HG03108 (cell line): ENCODE measurements around the gene CFAP119.

Experiments used
- ATAC-seq: cut with Tn5 transposase; IDR thresholded peaks from one replicate; pipeline ENCODE4 v1.9.1; 2021; ENCODE audit warnings: moderate library complexity; ENCODE audit not compliant: unreplicated experiment

The CFAP119 gene

DNA sequence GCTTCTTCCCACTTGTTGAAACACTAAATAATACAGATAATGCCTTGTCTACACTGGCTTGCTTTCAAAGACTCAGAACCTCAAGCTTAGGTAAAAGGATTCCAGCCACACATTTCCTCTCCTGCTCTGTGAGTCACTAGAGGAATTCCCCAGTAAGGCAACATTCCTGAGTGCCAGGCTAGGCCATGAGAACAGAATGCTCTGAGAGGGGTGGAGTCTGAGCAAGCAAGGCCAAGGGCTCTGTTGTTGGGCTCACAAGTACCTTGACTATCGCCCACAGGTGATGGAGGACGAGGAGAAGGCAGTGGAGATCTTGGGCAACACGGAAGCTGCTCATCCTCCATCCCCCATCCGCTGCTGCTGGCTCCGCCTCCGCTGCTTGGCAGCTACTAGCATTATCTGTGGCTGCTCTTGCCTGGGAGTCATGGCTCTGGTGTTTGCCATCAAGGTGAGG lies 20.4 kb downstream of the CFAP119 start:
- ATAC-seq = no peak

DNA sequence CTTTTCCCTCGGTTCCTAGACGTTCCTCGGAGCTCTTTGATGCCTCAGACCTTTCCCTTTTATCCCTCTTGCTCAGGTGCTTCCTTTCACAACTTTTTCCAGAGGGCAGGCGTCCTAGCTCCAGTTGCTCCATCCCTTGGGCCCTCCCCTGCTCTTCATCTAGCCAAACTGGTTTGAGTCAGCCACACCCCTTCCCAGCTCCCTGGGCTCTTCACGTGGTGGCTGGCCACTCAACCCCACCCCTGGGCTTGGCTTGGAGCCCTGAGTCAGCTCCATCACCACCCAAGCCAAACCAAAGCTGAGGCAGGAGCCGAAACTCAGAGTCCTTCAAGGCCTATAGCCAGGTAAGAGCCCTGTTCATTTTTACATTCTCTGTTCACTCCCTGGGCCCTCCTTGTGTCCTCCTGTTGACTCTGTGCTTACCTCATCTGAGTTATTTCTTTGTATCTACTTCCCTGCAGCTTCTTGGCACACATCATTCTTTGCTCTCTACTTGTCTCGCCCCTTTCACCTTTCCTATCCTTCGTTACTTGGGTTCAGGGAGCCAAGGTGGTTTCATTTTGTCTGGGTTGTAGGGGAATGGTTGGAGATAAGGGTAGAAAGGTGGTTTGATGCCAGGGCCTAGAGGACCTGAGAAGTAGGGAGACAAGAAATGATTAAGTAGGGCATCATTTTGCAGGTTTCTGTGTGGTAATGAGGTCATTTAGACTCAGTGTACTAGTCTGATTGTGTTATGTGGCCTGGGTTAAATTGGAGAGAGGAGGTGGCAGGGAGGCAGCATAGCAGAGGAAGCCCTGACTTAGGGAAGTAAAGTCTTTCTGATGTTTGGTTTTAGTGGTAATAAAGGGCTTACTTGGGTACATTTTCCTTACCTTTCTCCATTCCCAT lies 21.3 kb downstream of the CFAP119 start:
- ATAC-seq = no peak

DNA sequence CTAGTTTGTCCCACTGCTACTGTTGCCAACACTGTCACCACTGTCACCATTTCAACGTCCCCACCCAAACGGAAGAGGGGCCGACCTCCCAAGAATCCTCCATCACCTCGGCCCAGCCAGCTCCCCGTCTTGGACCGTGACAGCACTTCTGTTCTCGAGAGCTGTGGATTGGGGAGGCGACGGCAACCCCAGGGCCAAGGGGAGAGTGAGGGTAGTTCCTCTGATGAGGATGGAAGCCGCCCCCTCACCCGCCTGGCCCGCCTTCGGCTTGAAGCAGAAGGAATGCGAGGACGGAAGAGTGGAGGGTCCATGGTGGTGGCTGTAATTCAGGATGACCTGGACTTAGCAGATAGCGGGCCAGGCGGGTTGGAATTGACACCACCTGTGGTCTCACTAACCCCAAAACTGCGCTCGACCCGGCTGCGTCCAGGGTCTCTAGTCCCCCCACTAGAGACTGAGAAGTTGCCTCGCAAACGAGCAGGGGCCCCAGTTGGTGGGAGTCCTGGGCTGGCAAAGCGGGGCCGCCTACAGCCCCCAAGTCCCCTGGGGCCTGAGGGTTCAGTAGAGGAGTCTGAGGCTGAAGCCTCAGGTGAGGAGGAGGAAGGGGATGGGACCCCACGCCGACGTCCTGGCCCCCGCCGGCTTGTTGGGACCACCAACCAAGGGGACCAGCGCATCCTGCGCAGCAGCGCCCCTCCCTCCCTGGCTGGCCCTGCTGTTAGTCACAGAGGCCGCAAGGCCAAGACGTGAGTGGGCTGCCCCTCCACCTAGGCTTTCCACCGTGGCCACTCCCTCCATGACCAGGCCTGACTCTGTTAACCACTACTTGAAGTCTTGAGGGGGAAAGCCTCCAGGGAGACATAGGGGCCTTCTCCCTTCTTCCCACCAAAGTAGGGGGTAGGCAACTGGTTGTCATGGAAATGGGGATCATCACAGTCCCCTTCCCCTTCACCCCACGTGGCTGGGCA lies 22.6 kb downstream of the CFAP119 start:
- ATAC-seq = no peak

DNA sequence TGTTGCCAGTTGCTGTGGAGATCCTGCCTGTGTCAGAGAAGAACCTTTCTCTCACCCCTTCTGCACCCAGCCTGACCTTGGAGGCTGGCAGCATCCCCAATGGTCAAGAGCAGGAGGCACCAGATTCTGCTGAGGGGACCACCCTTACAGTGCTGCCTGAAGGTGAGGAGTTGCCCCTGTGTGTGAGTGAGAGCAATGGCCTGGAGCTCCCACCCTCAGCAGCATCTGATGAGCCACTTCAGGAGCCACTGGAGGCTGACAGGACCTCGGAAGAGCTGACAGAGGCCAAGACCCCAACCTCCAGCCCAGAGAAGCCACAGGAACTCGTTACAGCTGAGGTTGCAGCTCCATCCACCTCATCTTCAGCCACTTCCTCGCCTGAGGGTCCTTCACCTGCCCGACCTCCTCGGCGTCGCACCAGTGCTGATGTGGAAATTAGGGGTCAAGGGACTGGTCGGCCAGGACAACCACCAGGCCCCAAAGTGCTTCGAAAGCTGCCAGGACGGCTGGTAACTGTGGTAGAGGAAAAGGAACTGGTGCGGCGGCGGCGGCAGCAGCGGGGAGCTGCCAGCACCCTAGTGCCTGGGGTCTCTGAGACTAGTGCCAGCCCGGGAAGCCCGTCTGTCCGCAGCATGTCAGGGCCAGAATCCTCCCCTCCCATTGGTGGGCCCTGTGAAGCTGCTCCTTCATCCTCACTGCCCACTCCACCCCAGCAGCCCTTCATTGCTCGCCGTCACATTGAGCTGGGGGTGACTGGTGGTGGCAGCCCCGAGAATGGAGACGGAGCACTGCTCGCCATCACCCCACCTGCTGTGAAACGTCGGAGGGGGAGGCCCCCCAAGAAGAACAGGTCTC lies 23.8 kb downstream of the CFAP119 start:
- ATAC-seq = no peak

DNA sequence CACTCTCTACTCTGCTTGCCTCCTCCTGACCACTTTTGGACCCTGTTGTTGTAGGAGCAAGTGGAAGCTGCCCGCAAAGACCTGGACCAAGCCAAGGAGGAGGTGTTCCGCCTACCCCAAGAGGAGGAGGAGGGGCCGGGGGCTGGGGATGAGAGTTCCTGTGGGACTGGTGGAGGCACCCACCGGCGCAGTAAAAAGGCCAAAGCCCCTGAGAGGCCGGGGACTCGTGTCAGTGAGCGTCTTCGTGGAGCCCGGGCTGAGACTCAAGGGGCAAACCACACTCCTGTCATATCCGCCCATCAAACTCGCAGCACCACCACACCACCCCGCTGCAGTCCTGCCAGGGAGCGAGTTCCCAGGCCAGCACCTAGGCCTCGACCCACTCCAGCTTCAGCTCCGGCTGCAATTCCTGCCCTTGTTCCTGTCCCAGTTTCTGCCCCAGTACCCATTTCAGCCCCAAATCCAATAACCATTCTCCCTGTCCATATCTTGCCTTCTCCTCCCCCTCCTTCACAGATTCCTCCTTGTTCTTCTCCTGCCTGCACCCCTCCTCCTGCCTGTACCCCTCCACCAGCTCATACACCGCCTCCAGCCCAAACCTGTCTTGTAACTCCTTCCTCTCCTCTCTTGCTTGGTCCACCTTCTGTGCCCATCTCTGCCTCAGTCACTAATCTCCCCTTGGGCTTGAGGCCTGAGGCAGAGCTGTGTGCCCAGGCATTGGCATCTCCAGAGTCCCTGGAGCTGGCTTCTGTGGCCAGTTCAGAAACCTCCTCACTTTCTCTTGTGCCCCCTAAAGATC lies 24.7 kb downstream of the CFAP119 start:
- no peak for ATAC-seq

DNA sequence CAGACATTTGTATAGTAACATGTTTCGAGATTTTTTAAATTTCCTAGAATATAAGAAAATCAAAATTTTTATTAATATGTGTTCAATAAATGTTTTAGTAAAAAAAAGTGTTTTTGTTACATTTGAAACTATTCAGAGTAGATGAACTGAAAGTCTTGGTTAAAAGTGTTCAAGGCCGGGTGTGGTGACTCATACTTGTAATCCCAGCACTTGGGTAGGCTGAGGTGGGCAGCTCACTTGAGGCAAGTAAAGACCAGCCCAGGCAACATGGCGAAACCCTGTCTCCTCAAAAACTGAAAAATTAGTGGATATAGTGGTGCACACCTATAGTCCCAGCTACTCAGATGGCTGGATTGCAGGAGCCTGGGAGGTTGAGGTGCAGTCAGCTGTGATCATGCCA lies 30.5 kb downstream of the CFAP119 start:
- ATAC-seq = no peak

DNA sequence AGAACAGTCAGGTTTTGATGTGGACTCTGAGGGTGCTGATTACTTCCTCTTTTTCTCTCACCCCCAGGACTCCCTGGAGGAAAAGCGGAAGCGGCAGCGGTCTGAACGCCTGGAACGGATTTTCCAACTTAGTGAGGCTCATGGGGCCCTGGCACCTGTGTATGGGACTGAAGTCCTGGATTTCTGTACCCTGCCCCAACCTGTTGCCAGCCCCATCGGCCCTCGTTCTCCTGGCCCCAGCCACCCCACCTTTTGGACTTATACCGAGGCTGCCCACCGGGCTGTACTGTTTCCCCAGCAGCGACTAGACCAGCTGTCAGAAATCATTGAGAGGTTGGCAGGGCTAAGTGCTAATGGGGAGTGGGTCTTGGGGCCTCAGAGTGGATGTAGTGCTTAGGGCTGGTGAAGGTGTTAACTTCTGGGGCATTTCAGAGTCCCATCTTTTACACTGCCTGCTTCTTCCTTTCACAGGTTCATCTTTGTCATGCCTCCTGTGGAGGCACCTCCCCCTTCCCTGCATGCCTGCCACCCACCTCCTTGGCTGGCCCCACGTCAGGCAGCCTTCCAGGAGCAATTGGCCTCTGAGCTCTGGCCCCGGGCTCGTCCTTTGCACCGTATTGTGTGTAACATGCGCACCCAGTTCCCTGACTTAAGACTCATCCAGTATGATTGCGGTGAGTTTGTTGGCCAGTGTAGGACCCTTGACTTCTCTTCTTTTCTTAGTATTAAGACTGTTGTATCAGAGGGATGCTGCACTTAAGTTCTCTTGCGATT lies 32.8 kb downstream of the CFAP119 start:
- no peak for ATAC-seq

DNA sequence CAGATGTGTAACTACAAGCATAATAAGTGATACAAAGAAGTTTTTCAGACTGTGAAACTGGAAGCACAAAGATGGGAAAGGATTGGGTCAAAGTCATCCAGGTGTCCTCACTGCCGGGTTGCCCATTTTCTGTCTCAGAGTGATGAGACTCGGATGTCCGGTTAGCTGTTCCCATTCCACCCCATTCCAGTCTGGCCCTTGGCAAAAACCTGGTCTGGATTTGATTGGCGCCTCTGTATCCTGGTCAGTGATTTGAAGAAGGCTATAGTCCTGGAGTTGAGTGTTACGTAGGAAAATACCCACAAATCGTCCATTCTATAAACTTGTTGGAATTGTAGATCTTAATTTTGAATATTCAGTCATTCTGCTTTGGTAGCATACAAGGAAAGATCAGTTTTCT lies 33.5 kb downstream of the CFAP119 start:
- no peak for ATAC-seq

DNA sequence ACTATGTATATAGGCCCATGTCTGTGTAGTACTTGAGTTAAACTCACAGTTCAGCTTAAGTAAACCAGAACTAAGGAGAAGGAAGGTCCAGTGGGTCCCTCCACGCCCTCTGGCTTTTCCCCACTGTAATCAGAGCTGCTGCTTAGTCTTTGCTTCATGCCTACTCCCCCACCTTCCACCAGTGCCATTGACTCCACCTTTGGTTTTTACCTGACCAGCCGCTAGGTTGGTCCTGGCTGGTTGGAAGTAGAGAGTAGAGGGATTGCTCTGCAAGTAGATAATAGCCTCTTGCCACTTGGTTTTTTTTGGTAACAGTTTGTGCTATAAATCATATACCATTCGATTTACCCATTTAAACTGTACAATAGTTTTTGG lies 36.5 kb downstream of the CFAP119 start:
- ATAC-seq = no peak

DNA sequence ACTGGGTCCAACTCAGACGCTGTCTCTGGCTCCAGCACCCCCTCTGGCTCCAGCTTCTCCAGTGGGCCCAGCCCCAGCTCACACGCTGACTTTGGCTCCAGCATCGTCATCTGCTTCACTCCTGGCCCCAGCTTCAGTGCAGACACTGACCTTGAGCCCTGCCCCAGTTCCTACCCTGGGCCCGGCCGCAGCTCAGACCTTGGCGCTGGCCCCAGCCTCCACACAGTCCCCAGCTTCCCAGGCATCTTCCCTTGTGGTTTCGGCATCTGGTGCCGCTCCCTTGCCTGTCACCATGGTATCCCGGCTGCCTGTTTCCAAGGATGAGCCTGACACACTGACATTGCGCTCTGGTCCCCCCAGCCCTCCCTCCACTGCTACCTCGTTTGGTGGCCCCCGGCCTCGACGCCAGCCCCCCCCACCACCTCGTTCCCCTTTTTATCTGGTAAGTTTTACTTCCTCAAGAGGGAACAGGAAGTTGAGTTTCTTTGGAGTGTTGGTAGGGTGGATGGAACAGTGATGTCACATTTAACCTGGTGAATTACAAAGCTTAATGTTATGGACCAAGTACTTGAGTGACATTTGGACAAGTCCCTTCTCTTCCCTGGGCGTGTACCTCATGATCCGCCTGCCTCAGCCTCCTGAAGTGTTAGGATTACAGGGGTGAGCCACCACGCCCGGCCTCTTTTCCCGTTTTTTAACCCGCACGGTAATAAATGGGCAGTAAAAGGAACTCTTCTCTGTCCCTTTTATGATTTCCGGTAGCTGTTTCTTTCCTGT lies 37.0 kb downstream of the CFAP119 start:
- ATAC-seq = no peak

DNA sequence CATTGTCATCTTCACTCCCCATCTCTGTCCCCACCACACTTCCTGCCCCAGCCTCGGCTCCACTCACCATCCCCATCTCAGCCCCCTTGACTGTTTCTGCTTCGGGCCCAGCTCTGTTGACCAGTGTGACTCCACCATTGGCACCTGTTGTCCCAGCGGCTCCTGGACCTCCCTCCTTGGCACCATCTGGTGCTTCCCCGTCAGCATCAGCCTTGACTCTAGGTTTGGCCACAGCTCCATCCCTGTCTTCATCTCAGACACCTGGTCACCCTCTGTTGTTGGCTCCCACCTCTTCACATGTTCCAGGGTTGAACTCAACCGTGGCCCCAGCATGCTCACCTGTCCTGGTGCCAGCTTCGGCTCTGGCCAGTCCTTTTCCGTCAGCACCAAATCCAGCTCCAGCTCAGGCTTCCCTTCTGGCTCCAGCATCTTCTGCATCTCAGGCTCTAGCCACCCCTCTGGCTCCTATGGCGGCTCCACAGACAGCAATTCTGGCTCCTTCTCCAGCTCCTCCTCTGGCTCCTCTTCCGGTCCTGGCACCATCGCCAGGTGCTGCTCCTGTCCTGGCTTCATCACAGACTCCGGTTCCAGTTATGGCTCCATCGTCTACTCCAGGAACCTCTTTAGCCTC lies 38.0 kb downstream of the CFAP119 start:
- no peak for ATAC-seq

DNA sequence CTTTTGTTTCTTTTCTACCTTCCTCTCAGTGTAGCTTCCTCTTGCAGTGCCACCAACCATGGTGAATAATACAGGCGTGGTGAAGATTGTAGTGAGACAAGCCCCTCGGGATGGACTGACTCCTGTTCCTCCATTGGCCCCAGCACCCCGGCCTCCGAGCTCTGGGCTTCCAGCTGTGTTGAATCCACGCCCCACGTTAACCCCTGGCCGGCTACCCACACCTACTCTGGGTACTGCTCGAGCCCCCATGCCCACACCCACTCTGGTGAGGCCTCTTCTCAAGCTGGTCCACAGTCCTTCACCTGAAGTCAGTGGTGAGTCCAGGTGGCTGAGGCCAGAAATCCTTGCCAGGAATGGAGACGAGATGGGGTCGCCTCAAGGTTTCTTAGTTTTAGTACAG lies 38.9 kb downstream of the CFAP119 start:
- ATAC-seq = no peak

DNA sequence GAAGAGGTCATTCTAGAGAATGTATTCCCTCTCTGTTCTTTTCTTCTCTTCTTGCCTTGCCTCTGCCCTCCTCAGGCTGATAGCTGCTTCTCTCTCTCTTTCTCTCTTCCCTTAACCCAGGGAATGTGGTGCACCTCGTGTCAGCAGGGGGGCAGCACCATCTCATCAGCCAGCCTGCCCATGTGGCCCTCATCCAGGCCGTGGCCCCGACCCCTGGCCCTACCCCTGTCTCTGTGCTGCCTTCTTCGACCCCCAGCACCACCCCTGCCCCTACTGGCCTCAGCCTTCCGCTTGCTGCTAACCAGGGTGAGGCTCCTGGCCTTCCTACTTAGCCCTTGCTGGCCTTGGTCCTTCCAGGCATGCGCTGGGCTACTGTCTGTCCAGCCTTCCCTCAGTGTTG lies 39.4 kb downstream of the CFAP119 start:
- no peak for ATAC-seq

DNA sequence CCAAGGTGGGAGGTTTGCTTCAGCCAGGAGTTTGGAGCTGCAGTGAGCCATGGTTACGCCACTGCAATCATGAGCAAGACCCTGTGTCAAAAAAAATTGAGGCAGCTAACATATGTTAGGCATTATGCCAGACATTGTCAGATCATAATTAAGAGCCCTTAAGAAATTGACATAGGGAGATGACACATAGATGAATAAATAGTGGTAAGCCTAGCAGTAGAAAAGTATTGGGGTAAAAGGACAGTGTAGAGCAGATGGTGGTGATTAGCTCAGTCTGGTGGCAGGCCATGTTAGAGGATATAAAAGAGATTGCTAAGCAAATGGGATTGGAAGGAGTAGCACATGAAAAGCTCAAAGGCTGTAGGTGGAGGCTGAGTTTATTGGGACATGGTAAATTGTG lies 40.3 kb downstream of the CFAP119 start:
- ATAC-seq = no peak

DNA sequence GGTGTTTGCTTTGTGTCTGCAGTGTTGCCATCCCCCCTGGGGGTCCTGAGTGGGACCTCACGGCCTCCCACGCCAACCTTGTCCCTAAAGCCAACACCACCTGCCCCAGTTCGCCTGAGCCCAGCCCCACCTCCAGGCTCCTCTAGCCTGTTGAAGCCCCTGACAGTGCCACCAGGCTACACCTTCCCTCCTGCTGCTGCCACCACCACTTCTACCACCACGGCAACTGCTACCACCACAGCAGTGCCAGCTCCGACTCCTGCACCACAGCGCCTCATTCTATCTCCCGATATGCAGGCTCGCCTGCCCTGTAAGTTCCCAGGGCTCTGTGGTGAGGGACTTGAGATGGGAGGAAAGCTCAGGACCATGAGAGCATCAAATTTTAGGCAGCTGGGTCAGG lies 40.7 kb downstream of the CFAP119 start:
- ATAC-seq = no peak

DNA sequence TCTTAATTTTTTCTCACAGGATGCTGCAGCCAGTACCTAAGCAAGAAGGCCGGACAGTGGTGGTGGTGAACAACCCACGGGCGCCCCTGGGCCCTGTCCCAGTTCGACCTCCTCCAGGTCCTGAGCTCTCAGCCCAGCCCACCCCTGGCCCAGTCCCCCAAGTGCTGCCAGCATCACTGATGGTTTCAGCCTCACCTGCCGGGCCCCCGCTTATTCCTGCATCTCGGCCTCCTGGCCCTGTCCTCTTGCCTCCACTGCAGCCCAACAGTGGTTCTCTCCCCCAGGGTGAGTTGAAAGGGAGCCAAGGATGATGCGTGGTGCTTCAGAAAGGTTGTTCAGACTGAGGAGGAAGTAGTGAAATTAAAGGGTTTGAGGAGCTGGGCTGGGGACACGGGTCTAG lies 41.2 kb downstream of the CFAP119 start:
- no peak for ATAC-seq

DNA sequence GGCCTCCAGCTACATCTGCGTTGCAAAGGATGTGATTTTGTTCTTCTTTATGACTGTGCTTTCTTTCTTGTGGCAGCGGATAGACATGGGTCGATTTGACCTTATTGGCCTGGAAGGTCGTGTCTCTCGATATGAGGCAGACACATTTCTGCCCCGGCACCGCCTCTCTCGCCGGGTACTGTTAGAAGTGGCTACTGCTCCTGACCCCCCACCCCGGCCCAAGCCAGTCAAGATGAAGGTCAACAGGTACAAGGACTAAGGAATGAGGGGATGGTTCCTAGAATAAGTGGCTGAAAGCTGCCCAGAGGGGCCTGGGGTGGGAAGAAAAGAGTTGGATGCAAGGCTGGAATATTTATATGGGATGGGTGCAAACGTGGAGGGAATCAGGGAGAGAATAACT lies 41.8 kb downstream of the CFAP119 start:
- ATAC-seq = no peak
